OCI-M1 (cell line): Measurements from ENCODE around the gene FN3KRP.

ENCODE experiments used
- DNase-seq: peaks from one replicate; lab custom pipeline; 2025; lab: John Stamatoyannopoulos, UW

FN3KRP gene

GRCh38 chr17:82687375-82687861 is 29.1 kb upstream of the FN3KRP start:
- DNase-seq = no peak

- no peak for DNase-seq
Observed at GRCh38 chr17:82687871-82688270, 28.6 kb upstream of the FN3KRP start.

- no peak for DNase-seq
Observed at GRCh38 chr17:82689077-82689476, 27.4 kb upstream of the FN3KRP start.

GRCh38 chr17:82690786-82691489 is 25.6 kb upstream of the FN3KRP start:
- no peak for DNase-seq

- DNase-seq = no peak
Observed at GRCh38 chr17:82691714-82692113, 24.8 kb upstream of the FN3KRP start.

- DNase-seq = no peak
Observed at GRCh38 chr17:82692268-82692667, 24.2 kb upstream of the FN3KRP start.

DNA sequence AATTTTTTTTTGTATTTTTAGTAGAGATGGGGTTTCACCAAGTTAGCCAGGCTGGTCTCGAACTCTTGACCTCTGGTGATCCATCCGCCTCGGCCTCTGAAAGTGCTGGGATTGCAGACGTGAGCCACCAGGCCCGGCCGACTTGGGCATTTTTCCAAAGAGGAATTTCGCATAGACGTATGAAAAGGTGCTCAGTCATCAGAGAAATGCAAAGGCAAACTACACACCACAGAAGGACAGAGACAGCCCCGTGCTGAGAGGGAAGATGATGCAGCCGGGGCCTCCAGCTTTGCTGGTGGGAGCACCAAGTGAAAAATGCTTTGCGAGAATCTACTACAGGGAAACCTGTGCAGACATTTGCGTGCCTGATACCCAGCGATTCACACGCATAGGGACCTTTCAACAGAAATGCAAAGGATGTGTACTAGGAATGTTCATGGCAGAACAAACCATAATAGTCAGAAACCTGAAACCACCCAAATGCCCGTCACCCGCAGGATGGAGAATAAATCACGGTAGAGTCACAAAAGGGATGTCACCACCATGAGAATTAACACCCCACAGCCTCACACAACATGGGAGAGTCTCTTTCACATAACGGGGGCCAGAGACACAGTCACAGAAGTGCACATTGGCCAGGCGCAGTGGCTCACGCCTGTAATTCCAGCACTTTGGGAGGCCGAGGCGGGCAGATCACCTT is 23.2 kb upstream of the FN3KRP start:
- no peak for DNase-seq

- no peak for DNase-seq
Observed at GRCh38 chr17:82694647-82695046, 21.9 kb upstream of the FN3KRP start.

DNA sequence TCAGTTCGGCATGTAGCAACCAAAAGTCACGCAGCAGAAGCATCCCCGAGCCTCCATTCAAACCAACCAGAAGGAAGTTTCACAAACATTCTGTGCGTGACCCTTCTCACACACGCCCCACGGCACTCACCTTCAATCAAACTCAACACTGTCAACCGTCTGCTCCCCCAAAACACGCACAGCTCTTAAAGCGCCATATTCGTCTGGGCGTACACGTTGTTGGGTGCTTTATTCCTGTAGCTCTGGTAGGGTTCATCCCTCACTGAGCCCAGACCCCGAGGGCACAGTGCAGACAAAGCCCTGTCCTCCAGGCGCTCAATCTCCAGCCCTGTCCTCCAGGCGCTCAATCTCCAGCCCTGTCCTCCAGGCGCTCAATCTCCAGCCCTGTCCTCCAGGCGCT is 20.2 kb upstream of the FN3KRP start:
- no peak for DNase-seq

DNA sequence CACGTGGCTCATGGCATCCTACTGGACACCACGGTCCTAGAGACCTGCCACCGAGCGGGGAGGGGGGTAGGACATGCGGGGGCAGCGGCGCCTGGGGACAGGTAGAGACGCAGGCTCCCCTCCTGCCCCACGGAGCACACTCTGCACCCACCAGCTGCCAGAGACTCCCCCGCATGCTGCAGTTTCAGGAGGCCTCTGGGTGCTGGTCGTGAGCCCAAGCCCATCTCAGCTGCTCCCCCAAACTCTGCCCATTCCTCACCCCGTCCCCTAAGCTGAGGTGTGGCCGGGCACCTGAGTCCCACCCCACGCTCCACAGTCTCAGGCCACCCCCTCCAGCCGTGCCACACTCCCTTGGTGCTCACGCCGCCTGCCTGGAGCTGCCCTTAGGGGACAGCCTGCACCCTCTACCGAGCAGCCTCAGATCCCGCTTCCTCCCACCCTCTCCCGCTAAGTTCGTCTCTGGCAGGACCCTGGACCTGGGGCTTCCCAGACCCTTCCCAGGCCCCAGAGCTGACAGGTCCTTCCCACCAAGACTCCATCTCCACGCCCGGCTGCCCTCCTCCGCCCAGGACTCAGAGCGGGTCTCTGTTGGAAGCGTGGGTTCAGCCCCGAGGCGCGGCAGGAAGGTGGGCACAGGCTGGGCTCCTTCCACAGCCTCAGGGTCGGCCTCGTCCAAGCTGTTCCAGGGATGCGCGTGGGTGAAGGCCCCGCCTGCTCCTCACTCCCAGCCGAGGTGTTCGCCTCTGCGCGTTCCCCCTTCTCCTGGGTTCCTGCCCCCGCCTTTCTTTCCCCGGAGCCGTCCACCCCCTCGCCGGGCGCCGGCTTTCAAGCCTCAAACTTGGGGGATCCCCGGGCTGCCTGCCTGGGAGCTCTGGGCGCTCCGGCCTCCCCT is 19.3 kb upstream of the FN3KRP start:
- DNase-seq = no peak

- no peak for DNase-seq
Observed at GRCh38 chr17:82697808-82698064, 18.8 kb upstream of the FN3KRP start.

DNA sequence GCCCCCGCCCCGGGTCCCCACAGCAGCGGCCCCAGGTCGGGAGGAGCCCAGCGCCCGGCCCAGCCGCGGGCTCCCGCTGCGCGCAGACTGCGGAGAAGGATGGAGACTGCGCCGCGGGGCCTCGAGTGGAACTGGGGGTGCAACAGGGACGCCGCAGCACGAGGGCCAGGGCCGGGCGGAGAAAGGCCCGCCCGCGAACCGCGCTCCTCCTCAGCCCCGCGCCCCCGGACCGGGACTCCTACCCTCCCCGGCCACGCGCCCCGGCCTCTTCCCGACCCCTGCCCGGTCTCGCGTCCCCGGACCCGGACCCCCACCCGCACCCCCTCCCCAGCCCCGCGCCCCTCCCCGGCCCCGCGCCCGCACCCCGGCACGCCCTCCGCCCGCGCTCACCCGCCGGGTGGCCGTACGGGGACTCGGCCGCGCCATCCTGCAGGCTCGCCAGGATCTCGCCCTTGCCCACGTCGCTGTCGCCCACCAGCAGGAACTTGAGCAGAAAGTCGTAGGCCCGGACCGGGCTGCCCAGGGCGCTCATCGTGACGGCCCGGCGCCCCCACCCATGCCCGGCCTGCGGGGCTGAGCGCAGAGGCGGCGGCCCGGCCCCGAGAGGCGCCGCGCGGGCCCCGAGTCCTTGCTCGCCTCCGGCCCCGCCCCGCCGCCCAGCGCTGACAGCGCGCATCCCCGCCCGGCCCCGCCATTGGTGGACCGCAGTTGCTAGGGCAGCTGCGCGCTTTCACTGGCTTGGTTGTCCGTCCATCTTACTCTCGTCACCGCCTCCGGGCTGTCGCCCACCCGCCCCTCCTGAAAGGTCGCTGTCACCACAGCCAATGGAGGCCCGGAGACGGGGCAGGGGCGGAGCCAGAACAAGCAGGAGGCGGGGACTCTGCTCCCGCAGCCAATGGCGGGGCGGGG is 18.2 kb upstream of the FN3KRP start, which contains the start of gene RAB40B:
Gene RAB40B (minus strand): TSS at position 634 of the 909 bp plus-strand sequence. CDS start 102 bp downstream, at position 532.
- peak; percentile 98 for DNase-seq

DNA sequence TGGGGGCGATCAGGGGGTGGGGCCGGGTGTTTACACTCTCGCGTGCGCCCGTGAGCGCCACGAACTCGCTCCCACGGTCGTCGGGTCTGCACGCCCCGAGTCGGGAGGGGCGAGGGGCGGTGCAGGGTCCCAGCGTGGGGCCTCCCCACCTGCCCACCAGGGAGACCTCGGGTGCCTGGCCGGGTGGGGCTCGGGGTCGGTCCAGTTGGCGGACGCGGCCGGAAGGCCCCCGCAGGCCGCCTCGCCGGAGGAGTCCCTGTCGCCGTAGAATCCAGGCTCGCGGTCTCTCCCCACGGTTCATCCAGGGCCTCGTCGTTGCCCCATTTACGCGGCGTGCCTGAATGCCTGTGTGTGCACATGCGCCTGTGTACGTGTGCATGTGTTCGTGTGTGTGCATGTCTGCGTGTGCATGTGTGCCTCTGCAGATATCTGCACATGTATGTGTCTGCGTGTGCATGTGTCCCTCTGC is 17.5 kb upstream of the FN3KRP start:
- peak; percentile 33 for DNase-seq

GRCh38 chr17:82699551-82699950 is 17.0 kb upstream of the FN3KRP start:
- no peak for DNase-seq

GRCh38 chr17:82702231-82702927 is 14.1 kb upstream of the FN3KRP start:
- DNase-seq = no peak

DNA sequence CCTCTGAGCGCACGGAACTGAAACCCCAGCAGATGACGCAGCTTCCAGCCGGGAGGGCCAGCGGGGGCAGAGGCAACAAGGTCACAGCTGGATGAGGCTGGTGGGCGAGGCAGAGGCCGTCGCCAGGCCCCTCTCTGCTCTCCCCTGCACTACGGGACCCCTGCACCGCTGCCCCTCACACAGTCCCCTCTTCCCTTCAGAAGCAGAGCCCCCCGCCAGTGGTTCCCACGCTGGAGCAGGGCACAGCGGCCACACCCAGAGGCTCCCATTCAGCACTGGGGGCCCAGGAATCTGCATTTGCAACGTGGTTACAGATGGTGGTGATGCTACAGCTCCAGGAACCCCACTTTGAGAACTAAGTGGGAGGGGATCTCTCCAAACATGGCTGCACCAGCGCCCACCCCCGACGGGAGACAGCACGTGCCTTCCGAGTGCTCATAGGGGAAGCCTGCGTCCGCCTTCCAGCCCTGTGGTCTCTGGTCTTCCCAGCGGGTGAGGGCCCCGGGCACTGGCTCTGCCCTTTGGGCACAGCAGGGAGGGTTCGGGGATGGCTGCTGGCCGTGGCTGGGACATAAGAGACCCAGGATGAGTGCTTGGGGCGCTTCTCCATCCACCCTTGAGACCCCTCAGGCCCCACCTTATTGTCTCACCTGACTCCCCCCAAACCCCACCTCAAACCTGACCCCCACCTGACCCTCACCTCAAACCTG is 13.3 kb upstream of the FN3KRP start:
- DNase-seq = no peak

DNA sequence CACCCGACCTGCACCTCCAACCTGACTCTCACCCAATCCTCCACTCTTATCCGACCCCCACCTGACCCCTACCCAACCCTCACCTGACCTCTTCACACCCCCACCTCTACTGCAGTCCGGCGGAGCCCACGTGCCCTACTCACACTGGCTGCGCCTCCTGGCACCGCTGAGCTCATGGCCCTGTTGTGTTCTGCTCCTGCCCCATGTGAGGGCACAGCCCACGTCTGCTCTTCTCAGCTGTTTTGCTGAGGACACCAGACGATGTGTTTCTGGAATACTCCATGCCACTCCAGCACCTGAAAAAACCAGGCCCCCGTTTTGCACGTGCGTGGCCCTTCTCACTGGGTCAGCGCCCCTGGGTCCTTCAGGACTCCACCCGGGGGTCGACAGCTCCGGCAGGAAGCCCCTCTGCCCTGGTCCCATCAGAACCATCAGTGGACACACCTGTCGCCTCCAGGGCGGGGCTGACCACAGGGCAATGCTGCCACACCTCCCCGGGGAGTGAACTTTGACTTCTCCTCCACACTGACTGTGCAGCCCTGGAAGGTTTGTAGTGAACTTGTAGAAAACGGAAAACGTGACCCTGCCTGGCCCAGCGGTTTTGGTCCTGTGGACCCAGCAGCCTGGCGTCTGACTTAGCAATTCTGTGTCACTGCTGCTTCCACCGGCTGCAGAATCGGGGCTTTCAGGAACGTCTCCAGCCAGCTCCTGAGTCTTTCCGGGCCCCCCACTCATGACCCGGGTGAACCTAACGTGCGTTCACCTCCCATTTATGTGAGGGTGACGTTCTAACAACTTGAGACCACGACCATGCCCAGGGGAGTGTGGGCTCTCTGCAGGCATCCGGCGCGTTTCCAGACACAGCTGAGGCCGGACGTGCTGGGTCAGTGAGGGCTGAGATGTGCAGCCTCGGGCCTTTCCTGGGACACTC is 12.3 kb upstream of the FN3KRP start:
- no peak for DNase-seq

- DNase-seq = no peak
Observed at GRCh38 chr17:82704886-82705285, 11.6 kb upstream of the FN3KRP start.

- no peak for DNase-seq
Observed at GRCh38 chr17:82705756-82706155, 10.8 kb upstream of the FN3KRP start.
